IMR-90 (cell line): ENCODE results near the gene MSMP. TPM values are rescaled to one million over a fixed set of nuclear protein-coding genes. Genes with fewer than 3 reads are reported as not detected.

Source experiments
- ATAC-seq: fragments of 200-7000 bp; cut with Tn5 transposase; 2 replicates; pipeline ENCODE4 v1.9.1; 2020; ENCODE audit warnings: low read depth, mild to moderate bottlenecking, moderate library complexity
- BruUV-seq: library from RNA; stranded (reverse); fragments of 400-500 nt; replicated peaks from 2 replicates; lab custom pipeline; 2021; lab: Mats Ljungman, UMichigan
- CTCF ChIA-PET: fragments of 300-600 bp; formaldehyde crosslinking; extraction: SDS; loops from one replicate; lab custom pipeline; 2021; ENCODE audit warnings: antibody characterized with exemption; lab: Yijun Ruan, JAX
- POLR2A ChIA-PET: fragments of 300-600 bp; sonication (Branson Sonifier 250); formaldehyde crosslinking; loops from one replicate; lab custom pipeline; 2022; ENCODE audit warnings: antibody characterized with exemption; ENCODE audit not compliant: unreplicated experiment; lab: Charles Lee
- DNase-seq: peaks from one replicate; pipeline ENCODE4 v3.0.0; 2013
- H2AFZ ChIP-seq: replicated peaks from 2 replicates; pipeline ENCODE3; 2013; ENCODE audit warnings: low read length, mild to moderate bottlenecking; ENCODE audit not compliant: poor library complexity
- H2AK5ac ChIP-seq: 2 replicates; pipeline ENCODE4 v1.6.1; 2013; ENCODE audit warnings: low read depth, low read length, inconsistent platforms
- H2AK9ac ChIP-seq: replicated peaks from 2 replicates; pipeline ENCODE3; 2013; ENCODE audit warnings: mild to moderate bottlenecking, low read depth, low read length, moderate library complexity; ENCODE audit not compliant: poor library complexity
- H2BK120ac ChIP-seq: 2 replicates; pipeline ENCODE4 v1.6.1; 2013; ENCODE audit warnings: low read depth, low read length, inconsistent platforms
- H2BK15ac ChIP-seq: 3 replicates; pipeline ENCODE4 v1.6.1; 2013; ENCODE audit warnings: low read depth, low read length, inconsistent platforms
- H2BK20ac ChIP-seq: 2 replicates; pipeline ENCODE4 v1.6.1; 2013; ENCODE audit warnings: low read depth, mild to moderate bottlenecking, inconsistent platforms, low read length, moderate library complexity
- H2BK5ac ChIP-seq: 2 replicates; pipeline ENCODE4 v1.6.1; 2013; ENCODE audit warnings: mild to moderate bottlenecking, low read depth, low read length, inconsistent platforms; ENCODE audit not compliant: poor library complexity, severe bottlenecking
- H3K14ac ChIP-seq: replicated peaks from 2 replicates; pipeline ENCODE4 v1.6.1; 2013; ENCODE audit warnings: low read depth, low read length, inconsistent platforms
- H3K18ac ChIP-seq: 2 replicates; pipeline ENCODE4 v1.6.1; 2013; ENCODE audit warnings: low read depth, low read length, control low read depth
- H3K23ac ChIP-seq: 2 replicates; pipeline ENCODE4 v1.6.1; 2013; ENCODE audit warnings: low read depth, low read length, inconsistent platforms
- H3K27ac ChIP-seq: 2 replicates; pipeline ENCODE4 v1.5.1; 2013; ENCODE audit warnings: mild to moderate bottlenecking, control low read depth, low read length; ENCODE audit not compliant: insufficient read depth
- H3K27me3 ChIP-seq: 2 replicates; pipeline ENCODE4 v1.6.1; 2013; ENCODE audit warnings: low read length; ENCODE audit not compliant: control insufficient read depth, insufficient read depth
- H3K36me3 ChIP-seq: 2 replicates; pipeline ENCODE4 v1.6.1; 2013; ENCODE audit warnings: low read length, mixed read lengths; ENCODE audit not compliant: control insufficient read depth, insufficient read depth
- H3K4ac ChIP-seq: 2 replicates; pipeline ENCODE4 v1.6.1; 2013; ENCODE audit warnings: low read depth, low read length, inconsistent platforms
- H3K4me1 ChIP-seq: 2 replicates; pipeline ENCODE4 v1.6.1; 2013; ENCODE audit warnings: low read length, mixed read lengths; ENCODE audit not compliant: control insufficient read depth, insufficient read depth
- H3K4me2 ChIP-seq: 2 replicates; pipeline ENCODE4 v1.6.1; 2013; ENCODE audit warnings: low read depth, mild to moderate bottlenecking, control low read depth, low read length, moderate library complexity
- H3K4me3 ChIP-seq: 2 replicates; pipeline ENCODE4 v1.5.1; 2013; ENCODE audit warnings: low read depth, mild to moderate bottlenecking, control low read depth, low read length, moderate library complexity; ENCODE audit not compliant: insufficient read depth
- H3K56ac ChIP-seq: 2 replicates; pipeline ENCODE4 v1.6.1; 2013; ENCODE audit warnings: low read length, inconsistent platforms; ENCODE audit not compliant: insufficient read depth; ENCODE audit errors: extremely low read depth
- H3K79me1 ChIP-seq, 2 experiments: 2 replicates each; pipeline ENCODE4 v1.6.1; 2013; ENCODE audit warnings: low read length in 2 of 2, inconsistent platforms in 1 of 2, low read depth in 1 of 2
- H3K9ac ChIP-seq: 2 replicates; pipeline ENCODE4 v1.6.1; 2013; ENCODE audit warnings: low read depth, low read length, control low read depth
- H3K9me1 ChIP-seq: 2 replicates; pipeline ENCODE4 v1.6.1; 2013; ENCODE audit warnings: low read length, inconsistent platforms; ENCODE audit not compliant: insufficient read depth
- H3K9me3 ChIP-seq: 2 replicates; pipeline ENCODE4 v1.6.1; 2013; ENCODE audit warnings: low read length; ENCODE audit not compliant: control insufficient read depth, insufficient read depth
- H4K20me1 ChIP-seq: 2 replicates; pipeline ENCODE4 v1.6.1; 2013; ENCODE audit warnings: low read length, inconsistent platforms; ENCODE audit not compliant: insufficient read depth
- H4K5ac ChIP-seq: 2 replicates; pipeline ENCODE4 v1.6.1; 2013; ENCODE audit warnings: mild to moderate bottlenecking, low read depth, low read length, control low read depth
- H4K8ac ChIP-seq, 2 experiments: 2 replicates each; pipeline ENCODE4 v1.6.1; 2013; ENCODE audit warnings: low read depth in 2 of 2, low read length in 2 of 2, control low read depth in 1 of 2, inconsistent platforms in 1 of 2
- H4K91ac ChIP-seq: 2 replicates; pipeline ENCODE4 v1.6.1; 2013; ENCODE audit warnings: low read depth, low read length, inconsistent platforms; ENCODE audit not compliant: insufficient read depth
- CHD1 ChIP-seq: IDR thresholded peaks from 2 replicates; pipeline ENCODE4 v1.6.1; 2012; ENCODE audit warnings: low read depth, low read length, improper control_type of control experiment
- CTCF ChIP-seq: conservative IDR thresholded peaks from 2 replicates; pipeline ENCODE4 v1.5.1; 2012; ENCODE audit warnings: mild to moderate bottlenecking, low read depth, low read length, improper control_type of control experiment
- ELK1 ChIP-seq: fragments of 150-350 bp; IDR thresholded peaks from 2 replicates; pipeline ENCODE4 v1.6.1; 2016; ENCODE audit warnings: low read depth, mild to moderate bottlenecking, low read length, moderate library complexity, borderline replicate concordance
- MAZ ChIP-seq: IDR thresholded peaks from 2 replicates; pipeline ENCODE4 v1.6.1; 2012; ENCODE audit warnings: low read depth, mild to moderate bottlenecking, low read length, improper control_type of control experiment, moderate library complexity, borderline replicate concordance
- MXI1 ChIP-seq: IDR thresholded peaks from 2 replicates; pipeline ENCODE4 v1.6.1; 2012; ENCODE audit warnings: low read depth, mild to moderate bottlenecking, low read length, moderate library complexity, borderline replicate concordance
- NFE2L2 ChIP-seq: fragments of 150-350 bp; IDR thresholded peaks from 2 replicates; pipeline ENCODE4 v1.6.1; 2016; ENCODE audit warnings: low read depth, mild to moderate bottlenecking, low read length
- POLR2A ChIP-seq: IDR thresholded peaks from 2 replicates; pipeline ENCODE4 v1.6.1; 2012; ENCODE audit warnings: mild to moderate bottlenecking, low read depth, low read length
- RAD21 ChIP-seq: IDR thresholded peaks from 2 replicates; pipeline ENCODE4 v1.6.1; 2012; ENCODE audit warnings: low read length, improper control_type of control experiment
- RFX5 ChIP-seq: IDR thresholded peaks from 2 replicates; pipeline ENCODE4 v1.8.0; 2012; ENCODE audit warnings: low read depth, mild to moderate bottlenecking, low read length, moderate library complexity
- SMC3 ChIP-seq: fragments of 150-350 bp; IDR thresholded peaks from 2 replicates; pipeline ENCODE4 v1.6.1; 2016; ENCODE audit warnings: low read depth, mild to moderate bottlenecking, antibody characterized with exemption, low read length, moderate library complexity
- WGBS, 2 experiments: methylation state at CpG; one replicate each; pipeline versions ENCODE4 v1.1.5 to v1.1.7; 2013; ENCODE audit warnings: missing lambda C conversion rate in 2 of 2; ENCODE audit not compliant: insufficient read length in 1 of 2; ENCODE audit errors: extremely low coverage in 2 of 2; 5-methylcytosine and 5-hydroxymethylcytosine counted together
- dilution Hi-C: fragments of 300-500 bp; cut with HindIII; formaldehyde crosslinking; loops from one replicate; pipeline ENCODE4 v1.14.3; 2018; ENCODE audit warnings: low sequenced_read_pairs; ENCODE audit not compliant: unreplicated experiment
- in situ Hi-C: fragments of 300-500 bp; cut with MboI; formaldehyde crosslinking; loops from 3 replicates; pipeline ENCODE4 v1.14.3; 2019; ENCODE audit warnings: low sequenced_read_pairs, inconsistent platforms, mixed read lengths
- intact Hi-C: fragments of 100-400 bp; cut with micrococcal nuclease; formaldehyde crosslinking; loops from 2 replicates; pipeline ENCODE4 v1.10.0; 2022
- polyA plus RNA-seq, 3 experiments: library from polyadenylated mRNA; depleted of rRNA; stranded (reverse); fragments of >200 nt; gene quantifications; 2 replicates each; pipeline ENCODE4 v1.2.3, GENCODE V29; 2012; ENCODE audit warnings: low replicate concordance in 1 of 3
- total RNA-seq: library from RNA; depleted of rRNA; stranded (reverse); fragments of >200 nt; gene quantifications from 2 replicates; pipeline ENCODE4 v1.2.3, GENCODE V29; 2012
- TF ChIP-seq, protein P1 (sequence below): fragments of 150-350 bp; IDR thresholded peaks from 2 replicates; pipeline ENCODE4 v1.6.1; 2017; ENCODE audit warnings: mild to moderate bottlenecking, antibody characterized with exemption, low read length, low read depth

Gene MSMP
- total and polyA plus RNA-seq, 2 of the 4 experiments (the other 2 are of a cell fraction): not detected

DNA sequence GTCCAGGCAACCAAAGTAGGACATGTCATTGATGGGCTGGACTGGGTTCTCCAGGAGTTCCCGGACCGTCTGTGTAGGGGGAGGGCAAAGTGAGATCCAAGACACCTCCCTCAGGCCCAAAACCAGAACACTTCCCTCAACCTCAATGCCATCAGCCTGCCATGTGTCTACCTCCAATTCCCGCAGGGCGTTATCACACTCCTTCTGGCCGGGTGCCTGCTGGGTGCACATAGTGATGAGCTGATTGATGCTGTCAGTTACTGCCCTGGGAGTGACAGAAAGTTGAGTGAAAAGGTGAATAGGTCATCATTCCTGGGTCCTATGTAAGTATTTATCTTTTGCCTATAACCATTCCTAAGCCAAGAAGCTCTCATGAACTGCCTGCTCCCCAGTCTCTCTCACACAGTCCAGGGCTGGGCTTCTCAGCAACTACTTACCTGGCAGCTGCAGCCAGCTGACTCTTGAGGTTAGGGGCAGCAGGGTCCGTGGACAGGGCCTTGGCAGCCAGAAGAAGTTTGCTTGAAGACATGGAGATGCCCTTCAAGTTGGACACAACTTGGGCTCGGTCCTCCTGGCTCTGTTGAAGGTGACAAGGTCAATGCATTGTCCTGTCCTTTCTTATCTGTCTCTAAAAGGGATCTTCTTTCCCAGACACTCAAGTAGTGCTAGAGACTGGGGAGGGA, 43.1 kb downstream of the MSMP start:
- Histone ChIP-seq H3K56ac (no peak overlapping the region), H2BK120ac (no peak overlapping the region), H4K20me1 (peaks cover 20% of the 10 kb centered on the region), H2AK9ac (no peak overlapping the region), H3K9me1 (no peaks in the 10 kb centered on the region; the same call in none of the 2 replicates), H3K23ac (no peak overlapping the region), H4K91ac (no peak overlapping the region), H3K36me3 (peaks cover 83% of the 10 kb centered on the region), H2AFZ (no peak overlapping the region), H4K8ac (no peak overlapping the region), H3K4me1 (no peaks in the 10 kb centered on the region), H3K18ac (no peak overlapping the region), H3K9me3 (no peaks in the 10 kb centered on the region), H3K9ac (no peak overlapping the region), H3K27ac (no peak overlapping the region), H3K79me1 (peaks cover 43 to 63% of the 10 kb centered on the region in 2 experiments), H3K27me3 (no peaks in the 10 kb centered on the region), H2AK5ac (no peak overlapping the region), H3K4me2 (no peak overlapping the region), H3K4ac (no peak overlapping the region), H2BK15ac (no peak overlapping the region), H3K14ac (no peak overlapping the region), H4K5ac (no peak overlapping the region), H2BK5ac (no peak overlapping the region), H3K4me3 (no peak overlapping the region), H2BK20ac (no peak overlapping the region)
- intact Hi-C loops: no loop called here
- BruUV-seq: TSS peak; percentile 76
- WGBS, 2 experiments: 80% methylated on average over 1 of the region's 7 CpGs; no CpG with 5 or more reads in 1 of the 2 experiments
- ATAC-seq (no peak), DNase-seq (no peak)
- ChIA-PET CTCF (no interaction called here), POLR2A (no interaction called here)
- dilution Hi-C loops: no loop called here
- no peak for TF ChIP-seq NFE2L2
- TF ChIP-seq RFX5: no peak
- no peak for TF ChIP-seq CHD1
- no peak for TF ChIP-seq RAD21
- TF ChIP-seq POLR2A: no peak
- TF ChIP-seq MAZ: no peak
- TF ChIP-seq MXI1: no peak
- TF ChIP-seq, protein P1, sequence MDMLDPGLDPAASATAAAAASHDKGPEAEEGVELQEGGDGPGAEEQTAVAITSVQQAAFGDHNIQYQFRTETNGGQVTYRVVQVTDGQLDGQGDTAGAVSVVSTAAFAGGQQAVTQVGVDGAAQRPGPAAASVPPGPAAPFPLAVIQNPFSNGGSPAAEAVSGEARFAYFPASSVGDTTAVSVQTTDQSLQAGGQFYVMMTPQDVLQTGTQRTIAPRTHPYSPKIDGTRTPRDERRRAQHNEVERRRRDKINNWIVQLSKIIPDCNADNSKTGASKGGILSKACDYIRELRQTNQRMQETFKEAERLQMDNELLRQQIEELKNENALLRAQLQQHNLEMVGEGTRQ: no peak
- no peak for TF ChIP-seq ELK1
- no peak for TF ChIP-seq CTCF
- TF ChIP-seq SMC3: no peak
- in situ Hi-C loops: no loop called here
